ENCODE measurements around the gene ARSB. TPM values are rescaled to one million over a fixed set of nuclear protein-coding genes. Genes with fewer than 3 reads are reported as not detected.

Gene ARSB
- total RNA-seq, 1 donor from 2014 or later: 1.8 TPM

DNA sequence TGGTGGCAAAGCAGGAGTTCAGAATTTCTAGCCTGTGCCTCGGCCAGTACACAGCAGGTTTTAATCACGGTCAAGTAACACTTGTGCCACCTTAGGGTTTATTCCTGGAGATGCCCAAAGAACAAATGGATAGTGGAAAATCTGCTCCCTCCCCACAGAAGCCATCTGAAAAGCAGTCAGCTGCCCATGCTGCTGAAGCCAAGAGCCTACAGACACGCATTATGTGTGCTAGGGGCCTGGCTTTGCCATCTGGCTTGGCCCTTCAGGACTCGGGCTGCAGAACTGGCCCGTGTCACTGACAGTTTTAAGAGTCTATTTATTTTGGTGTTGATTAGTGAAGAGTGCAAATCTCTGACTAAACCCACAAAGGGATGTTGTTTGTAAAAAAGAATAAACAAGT lies 11.1 kb downstream of the ARSB start:
- no peaks in the 10 kb centered on the region for H3K27me3 ChIP-seq (ENCODE audit: control insufficient read depth, insufficient read depth, low read length)
- FAIRE-seq (peak; percentile 85), DNase-seq (ENCODE audit: low read depth) (no peak)
- TF ChIP-seq, protein P1, sequence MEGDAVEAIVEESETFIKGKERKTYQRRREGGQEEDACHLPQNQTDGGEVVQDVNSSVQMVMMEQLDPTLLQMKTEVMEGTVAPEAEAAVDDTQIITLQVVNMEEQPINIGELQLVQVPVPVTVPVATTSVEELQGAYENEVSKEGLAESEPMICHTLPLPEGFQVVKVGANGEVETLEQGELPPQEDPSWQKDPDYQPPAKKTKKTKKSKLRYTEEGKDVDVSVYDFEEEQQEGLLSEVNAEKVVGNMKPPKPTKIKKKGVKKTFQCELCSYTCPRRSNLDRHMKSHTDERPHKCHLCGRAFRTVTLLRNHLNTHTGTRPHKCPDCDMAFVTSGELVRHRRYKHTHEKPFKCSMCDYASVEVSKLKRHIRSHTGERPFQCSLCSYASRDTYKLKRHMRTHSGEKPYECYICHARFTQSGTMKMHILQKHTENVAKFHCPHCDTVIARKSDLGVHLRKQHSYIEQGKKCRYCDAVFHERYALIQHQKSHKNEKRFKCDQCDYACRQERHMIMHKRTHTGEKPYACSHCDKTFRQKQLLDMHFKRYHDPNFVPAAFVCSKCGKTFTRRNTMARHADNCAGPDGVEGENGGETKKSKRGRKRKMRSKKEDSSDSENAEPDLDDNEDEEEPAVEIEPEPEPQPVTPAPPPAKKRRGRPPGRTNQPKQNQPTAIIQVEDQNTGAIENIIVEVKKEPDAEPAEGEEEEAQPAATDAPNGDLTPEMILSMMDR (IDR thresholded peaks at IDR 0.05; ENCODE audit: insufficient read depth, low read length, severe bottlenecking): no peak
- H3K4me3 ChIP-seq (ENCODE audit: low read depth, low read length): no peak overlapping the region
- no peaks in the 10 kb centered on the region for H3K36me3 ChIP-seq (ENCODE audit: control insufficient read depth, insufficient read depth, low read length)

DNA sequence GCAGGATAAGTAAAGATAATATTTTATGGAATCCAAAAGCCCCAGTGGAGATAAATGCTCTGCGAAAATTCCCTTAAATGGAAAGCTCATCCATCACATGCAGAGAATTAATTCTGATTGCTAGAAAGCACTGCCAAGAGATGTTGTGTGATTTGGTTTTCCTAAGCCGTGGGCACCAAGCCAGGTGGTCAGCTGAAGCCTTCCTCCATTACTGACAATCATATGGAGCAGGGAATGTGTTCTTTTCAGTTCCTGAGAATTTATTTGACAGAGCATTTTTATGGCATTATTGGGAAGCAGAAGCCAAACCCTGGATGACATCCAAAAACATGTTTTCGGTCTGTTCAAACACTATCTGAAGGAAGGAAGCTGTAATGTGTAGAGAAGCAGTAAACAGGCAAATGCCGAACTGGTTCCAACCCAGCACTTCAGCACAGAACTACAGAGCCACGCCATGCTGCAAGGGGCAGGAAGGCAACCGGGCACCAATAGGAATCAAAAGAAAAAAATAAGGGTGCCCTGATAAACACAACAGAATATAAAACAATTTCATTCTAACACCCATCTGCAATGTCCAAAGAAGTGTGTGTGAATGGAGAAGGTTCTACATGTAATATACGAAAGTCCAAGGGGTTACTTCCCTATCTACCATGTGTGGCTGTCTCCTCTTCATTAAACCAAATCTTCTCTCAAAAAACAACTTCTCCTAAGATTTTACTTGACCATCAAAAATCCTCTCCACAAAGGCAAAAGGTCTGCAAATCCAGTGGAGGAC lies 12.3 kb downstream of the ARSB start:
- TF ChIP-seq, protein P1 (IDR thresholded peaks at IDR 0.05; ENCODE audit: insufficient read depth, low read length, severe bottlenecking): no peak
- Histone ChIP-seq H3K36me3 (ENCODE audit: control insufficient read depth, insufficient read depth, low read length) (no peaks in the 10 kb centered on the region), H3K4me3 (ENCODE audit: low read depth, low read length) (no peak overlapping the region), H3K27me3 (ENCODE audit: control insufficient read depth, insufficient read depth, low read length) (no peaks in the 10 kb centered on the region)
- FAIRE-seq (no peak), DNase-seq (ENCODE audit: low read depth) (no peak)

DNA sequence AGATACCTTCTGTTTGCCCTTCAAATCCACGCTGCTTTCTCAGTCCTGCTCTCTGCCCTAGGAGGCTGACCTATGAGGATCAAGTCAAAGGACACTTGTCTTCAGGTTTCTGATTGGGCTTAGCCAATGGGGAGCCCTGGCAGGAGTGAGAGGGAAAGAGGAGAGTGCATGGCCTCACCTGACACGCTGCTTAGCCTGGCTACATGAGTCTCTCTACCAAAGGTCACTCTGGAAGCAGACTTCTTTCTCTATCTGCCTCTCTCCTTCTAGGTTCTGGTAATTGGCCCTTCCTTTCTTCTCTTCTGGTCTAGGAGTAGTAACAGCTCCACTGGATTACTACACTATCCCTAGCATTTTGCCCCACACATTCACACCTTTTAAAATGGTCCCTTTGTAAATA lies 13.1 kb downstream of the ARSB start:
- Histone ChIP-seq H3K27me3 (ENCODE audit: control insufficient read depth, insufficient read depth, low read length) (no peaks in the 10 kb centered on the region), H3K36me3 (ENCODE audit: control insufficient read depth, insufficient read depth, low read length) (no peaks in the 10 kb centered on the region), H3K4me3 (ENCODE audit: low read depth, low read length) (no peak overlapping the region)
- no peak for DNase-seq (ENCODE audit: low read depth)
- no peak for FAIRE-seq
- TF ChIP-seq, protein P1 (IDR thresholded peaks at IDR 0.05; ENCODE audit: insufficient read depth, low read length, severe bottlenecking): no peak

DNA sequence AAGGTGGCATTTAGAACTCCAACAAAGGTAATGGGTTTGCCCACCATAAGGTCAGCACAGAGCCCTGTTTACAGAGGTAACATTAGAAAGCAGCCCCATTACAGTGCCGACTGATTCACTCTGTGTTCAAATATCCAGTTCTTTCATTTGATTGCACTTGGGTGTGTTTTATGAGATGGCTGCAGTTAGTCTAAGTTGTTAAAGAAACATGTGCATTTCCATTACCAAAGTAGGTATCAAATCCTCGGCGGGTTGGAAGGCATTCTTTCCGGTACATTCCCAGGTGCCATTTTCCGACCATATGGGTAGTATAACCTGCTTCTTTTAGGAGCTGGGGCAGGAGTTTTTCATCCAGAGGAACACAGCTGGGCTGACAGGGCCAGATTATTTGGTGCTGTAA lies 16.3 kb downstream of the ARSB start:
- Histone ChIP-seq H3K36me3 (ENCODE audit: control insufficient read depth, insufficient read depth, low read length) (no peaks in the 10 kb centered on the region), H3K27me3 (ENCODE audit: control insufficient read depth, insufficient read depth, low read length) (no peaks in the 10 kb centered on the region), H3K4me3 (ENCODE audit: low read depth, low read length) (no peak overlapping the region)
- FAIRE-seq: no peak
- TF ChIP-seq, protein P1 (IDR thresholded peaks at IDR 0.05; ENCODE audit: insufficient read depth, low read length, severe bottlenecking): no peak
- DNase-seq (ENCODE audit: low read depth): no peak

DNA sequence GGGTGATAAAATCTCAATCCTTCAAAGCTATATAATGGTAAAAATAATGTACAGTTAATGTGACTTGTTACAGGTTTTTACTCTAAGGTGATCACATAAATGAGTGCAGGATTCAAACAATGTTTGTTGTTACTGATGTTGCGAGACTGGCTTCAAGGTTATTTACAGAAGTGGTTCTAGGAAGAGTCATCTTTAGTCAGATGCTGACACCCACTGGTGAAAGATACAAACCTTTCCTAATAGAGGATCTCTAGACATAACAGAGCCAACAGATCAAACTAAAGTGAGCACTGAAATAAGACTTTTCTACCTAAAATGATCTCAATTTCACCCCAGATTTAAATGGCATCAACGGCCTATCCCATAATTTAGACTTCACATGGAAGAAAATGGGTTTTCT lies 20.2 kb downstream of the ARSB start:
- Histone ChIP-seq H3K27me3 (ENCODE audit: control insufficient read depth, insufficient read depth, low read length) (no peaks in the 10 kb centered on the region), H3K36me3 (ENCODE audit: control insufficient read depth, insufficient read depth, low read length) (no peaks in the 10 kb centered on the region), H3K4me3 (ENCODE audit: low read depth, low read length) (no peak overlapping the region)
- DNase-seq (ENCODE audit: low read depth) (peak; percentile 70), FAIRE-seq (no peak)
- TF ChIP-seq, protein P1 (IDR thresholded peaks at IDR 0.05; ENCODE audit: insufficient read depth, low read length, severe bottlenecking): peak; percentile 38

DNA sequence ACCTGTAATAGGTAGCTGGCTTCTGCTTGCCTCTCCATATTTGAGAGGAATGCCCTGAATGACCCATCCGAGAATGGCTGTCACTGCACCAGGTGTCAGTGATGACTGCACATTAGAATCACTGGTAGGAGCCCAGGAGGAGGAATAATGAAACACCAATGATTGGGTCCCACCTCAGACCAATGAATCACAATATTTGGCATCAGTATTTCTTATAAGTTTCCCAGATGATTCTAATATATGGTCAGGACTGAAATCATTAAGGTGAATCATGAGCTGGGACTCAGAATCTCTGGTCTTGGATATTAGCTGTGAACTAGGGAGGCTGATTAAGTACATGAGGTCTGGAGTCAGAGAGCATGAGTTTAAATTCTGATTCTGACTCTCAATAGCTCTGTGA lies 23.4 kb downstream of the ARSB start:
- TF ChIP-seq, protein P1 (IDR thresholded peaks at IDR 0.05; ENCODE audit: insufficient read depth, low read length, severe bottlenecking): no peak
- H3K4me3 ChIP-seq (ENCODE audit: low read depth, low read length): no peak overlapping the region
- FAIRE-seq (no peak), DNase-seq (ENCODE audit: low read depth) (peak; percentile 65)
- H3K27me3 ChIP-seq (ENCODE audit: control insufficient read depth, insufficient read depth, low read length): no peaks in the 10 kb centered on the region
- no peaks in the 10 kb centered on the region for H3K36me3 ChIP-seq (ENCODE audit: control insufficient read depth, insufficient read depth, low read length)
